Lung microvascular endothelial cell (primary cell): Measurements from ENCODE around the gene GATAD2A. TPM values are rescaled to one million over a fixed set of nuclear protein-coding genes. Genes with fewer than 3 reads are reported as not detected.

ENCODE experiments used
- DNase-seq, 2 donors: peaks; one replicate each; pipeline versions ENCODE4 v3.0.0 to v3.0.0-alpha.2; 2010; ENCODE audit warnings: low read depth in 2 of 2
- total RNA-seq: library from RNA; depleted of rRNA; stranded (reverse); fragments of >200 nt; gene quantifications from 2 replicates; pipeline ENCODE4 v1.2.1, GENCODE V29; 2014

The GATAD2A gene
- total RNA-seq, 1 donor from 2014 or later = 37.5 TPM

GRCh38 chr19:19421299-19421696, 15.8 kb downstream of the GATAD2A start:
- no peak for DNase-seq

GRCh38 chr19:19422156-19422555, 16.7 kb downstream of the GATAD2A start:
- no peak for DNase-seq

- peak in 1 of 2 donors; percentile 46 for DNase-seq
Measured at GRCh38 chr19:19423322-19423721, 17.8 kb downstream of the GATAD2A start.

DNA sequence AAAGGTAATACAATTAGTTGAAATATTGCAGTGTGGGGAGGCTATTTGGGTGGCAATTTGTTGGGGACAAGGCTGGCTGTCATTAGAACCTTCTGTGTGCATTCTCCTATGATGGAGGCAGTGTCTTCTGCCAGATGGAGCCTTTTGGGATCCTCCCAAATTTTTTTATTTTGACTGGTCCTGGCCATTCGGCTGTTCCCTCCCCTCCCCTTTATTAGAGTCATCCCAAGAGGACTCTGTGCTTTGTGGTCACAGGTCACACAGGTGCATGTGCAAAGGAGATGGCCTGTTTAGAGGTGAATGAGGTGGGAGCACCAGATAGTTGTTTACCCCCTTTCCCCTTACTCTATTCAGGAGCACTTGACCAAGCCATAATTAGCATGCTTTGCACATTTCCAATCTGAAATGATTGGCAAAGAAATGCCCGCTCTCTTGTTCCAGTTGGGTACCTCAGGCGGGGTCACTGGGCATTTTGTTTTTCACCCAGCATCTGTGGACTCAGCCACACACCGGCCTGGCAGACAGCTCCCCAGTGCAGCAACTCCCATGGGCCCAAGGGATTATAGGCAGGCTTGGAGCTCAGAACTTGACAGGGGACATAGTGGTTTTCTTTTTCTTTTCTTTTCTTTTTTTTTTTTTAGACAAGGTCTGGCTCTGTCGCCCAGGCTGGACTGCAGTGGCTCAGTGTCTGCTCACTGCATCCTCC, 19.8 kb downstream of the GATAD2A start:
- no peak for DNase-seq

DNA sequence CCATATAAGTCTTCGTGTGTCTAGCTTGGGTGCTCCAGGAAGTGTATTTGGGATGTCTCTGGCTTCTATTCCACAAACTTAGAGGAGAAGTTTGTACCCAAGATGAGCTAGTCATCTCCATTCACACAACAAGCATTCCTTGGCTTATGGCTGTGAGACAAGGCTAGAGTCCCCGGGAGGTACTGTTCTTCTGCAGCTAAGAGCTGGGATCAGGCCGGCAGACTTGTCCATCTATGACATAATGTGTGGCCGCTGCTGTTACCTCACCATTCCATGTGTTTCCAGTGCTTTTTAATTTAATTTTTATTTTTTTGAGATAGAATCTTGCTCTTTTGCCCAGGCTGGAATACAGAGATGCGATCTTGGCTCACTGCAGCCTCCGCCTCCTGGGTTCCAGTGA, 20.7 kb downstream of the GATAD2A start:
- no peak for DNase-seq

GRCh38 chr19:19426799-19427198, 21.3 kb downstream of the GATAD2A start:
- DNase-seq = no peak

- DNase-seq = no peak
Measured at GRCh38 chr19:19427302-19427701, 21.8 kb downstream of the GATAD2A start.

GRCh38 chr19:19427944-19428343, 22.5 kb downstream of the GATAD2A start:
- DNase-seq = no peak

GRCh38 chr19:19428746-19429145, 23.3 kb downstream of the GATAD2A start:
- DNase-seq = no peak

- no peak for DNase-seq
Measured at GRCh38 chr19:19429361-19429760, 23.9 kb downstream of the GATAD2A start.

- DNase-seq = no peak
Measured at GRCh38 chr19:19432732-19433131, 27.3 kb downstream of the GATAD2A start.

GRCh38 chr19:19433666-19434213, 28.3 kb downstream of the GATAD2A start:
- DNase-seq = no peak

DNA sequence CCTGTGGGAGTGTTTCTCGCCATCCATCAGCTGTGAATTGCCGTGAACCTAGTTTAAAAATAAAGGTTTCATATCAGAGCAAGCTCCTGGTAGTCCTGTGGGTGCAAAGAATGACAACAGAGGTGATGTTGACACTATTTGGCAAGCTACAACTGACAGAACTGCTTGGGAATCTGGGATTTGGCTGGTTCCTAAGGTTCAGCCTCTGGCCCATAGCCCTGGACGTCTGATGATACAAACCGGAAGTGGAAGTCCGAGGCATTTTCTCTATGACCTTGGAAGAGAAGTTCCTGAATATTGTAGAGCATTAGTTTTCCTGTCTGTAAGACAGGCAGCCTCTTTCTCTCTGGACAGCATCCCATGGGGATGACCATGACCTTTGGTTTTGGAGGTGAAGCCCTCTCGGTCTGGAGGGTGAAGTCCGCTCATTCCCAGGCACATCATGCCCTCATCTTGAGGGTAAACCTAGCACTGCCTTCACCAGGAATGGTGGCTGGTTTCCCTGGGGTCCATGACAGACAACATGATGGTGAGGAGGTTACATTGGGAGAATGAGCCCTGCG, 29.1 kb downstream of the GATAD2A start:
- DNase-seq = peak; percentile 31 to 49

DNA sequence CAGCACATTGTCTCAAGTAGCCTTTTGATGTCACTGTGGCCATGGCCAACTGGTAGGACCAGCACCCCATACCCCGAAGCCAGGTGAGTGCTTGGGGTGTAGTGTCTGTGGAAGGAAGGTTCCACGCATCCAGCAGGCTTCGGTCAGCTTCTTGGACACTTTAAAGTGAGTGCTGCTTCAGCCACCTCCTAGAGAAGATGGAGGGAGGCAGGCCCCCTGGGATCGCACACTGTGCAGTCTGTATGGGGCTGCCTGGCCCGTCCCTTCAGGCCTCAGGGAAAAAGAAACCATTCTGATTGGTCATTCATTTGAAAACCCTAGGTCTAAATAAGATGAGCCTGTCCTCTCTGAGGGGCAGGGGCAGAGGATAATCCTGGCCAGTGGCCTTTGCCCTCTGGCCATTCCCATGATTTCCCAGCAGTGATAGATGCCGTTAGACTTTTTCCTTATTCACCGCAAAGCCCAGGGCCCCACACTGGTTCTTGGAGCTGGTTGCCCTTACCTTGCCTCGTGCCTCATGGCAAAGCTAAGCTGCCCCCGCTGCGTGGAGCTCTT, 30.7 kb downstream of the GATAD2A start:
- no peak for DNase-seq

GRCh38 chr19:19438366-19439175, 33.1 kb downstream of the GATAD2A start:
- no peak for DNase-seq

GRCh38 chr19:19439176-19439482, 33.7 kb downstream of the GATAD2A start:
- DNase-seq = no peak

- DNase-seq = no peak
Measured at GRCh38 chr19:19443283-19443682, 37.8 kb downstream of the GATAD2A start.

DNA sequence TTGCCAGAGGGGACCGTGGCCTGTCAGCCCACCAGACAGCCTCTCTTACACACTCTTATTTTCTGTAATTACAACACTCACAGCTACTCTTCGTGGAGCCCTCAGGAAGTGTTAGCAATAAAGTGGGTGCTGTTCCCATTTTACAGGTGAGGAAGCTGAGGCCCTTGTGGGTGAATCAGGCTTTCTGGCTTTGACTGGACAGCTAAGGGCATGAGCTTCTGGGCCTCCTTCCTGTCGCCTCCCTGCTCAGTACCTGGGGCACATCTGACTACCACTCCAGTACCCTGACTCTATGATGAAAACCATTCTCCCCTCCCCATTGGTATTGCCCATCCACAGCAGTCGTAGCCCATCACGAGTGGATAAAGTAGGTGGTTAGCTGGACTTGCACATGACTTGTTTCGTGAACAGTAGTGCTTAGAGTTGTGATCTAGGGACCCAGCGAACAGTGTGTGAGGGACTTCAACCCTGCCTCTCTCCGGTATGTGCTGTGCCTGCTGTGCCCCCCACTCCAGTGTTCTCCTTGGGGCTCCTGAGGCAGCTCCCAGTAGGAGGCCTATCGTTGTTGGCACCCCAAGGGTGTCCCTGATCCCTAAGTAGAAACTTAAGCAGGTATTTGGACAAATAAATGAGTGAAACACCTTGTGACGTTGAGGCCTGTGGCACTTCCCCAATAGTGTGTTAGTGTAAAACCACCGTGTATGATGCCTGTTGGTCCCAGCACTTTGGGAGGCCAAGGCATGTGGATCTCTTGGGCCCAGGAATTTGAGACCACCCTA, 38.6 kb downstream of the GATAD2A start:
- no peak for DNase-seq

- peak in 1 of 2 donors; percentile 42 for DNase-seq
Measured at GRCh38 chr19:19444681-19445155, 39.2 kb downstream of the GATAD2A start.

DNA sequence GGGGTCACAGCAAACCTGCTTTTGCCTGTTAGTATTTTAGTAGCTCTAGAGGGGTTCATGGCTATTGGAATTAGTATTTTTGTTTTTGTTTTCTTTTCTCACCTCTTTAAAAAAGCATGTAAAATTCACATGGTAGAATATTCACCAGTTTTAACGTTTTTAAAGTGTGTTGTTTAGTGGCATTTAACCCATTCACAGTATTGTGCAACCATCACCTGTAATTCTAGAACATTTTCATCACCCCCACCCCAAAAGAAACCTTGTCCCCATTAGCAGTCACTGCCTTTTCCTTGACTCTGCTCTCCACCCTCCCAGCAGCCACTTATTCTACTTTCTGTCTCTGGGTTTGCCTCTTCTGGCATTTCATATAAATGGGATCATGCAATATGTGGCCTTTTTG, 39.8 kb downstream of the GATAD2A start:
- no peak for DNase-seq

DNA sequence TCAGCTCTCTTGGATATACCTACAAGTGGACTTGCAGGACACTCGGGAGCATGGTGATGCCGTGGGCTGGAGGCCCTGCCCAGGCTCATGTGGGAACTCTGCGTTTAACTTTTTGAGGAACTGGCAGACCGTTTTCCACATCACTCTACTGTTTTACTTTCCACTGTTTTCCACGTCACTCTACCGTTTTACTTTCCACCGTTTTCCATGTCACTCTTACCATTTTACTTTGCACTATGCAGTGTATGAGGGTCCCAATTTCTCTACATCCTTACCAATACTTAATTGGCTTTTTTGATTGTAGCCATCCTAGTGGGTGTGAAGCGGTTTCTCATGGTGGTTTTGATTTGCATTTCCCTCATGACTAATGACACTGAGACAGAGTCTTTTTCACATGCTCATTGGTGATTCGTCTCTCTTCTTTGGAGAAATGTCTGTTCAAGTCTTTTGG, 40.5 kb downstream of the GATAD2A start:
- peak in 1 of 2 donors; percentile 23 for DNase-seq
